HG03064 (cell line): ENCODE measurements around the gene SLC6A8.
"Not testable (repeated sequence)": the region's sequence is repeated elsewhere in the genome, so short reads cannot be mapped to it uniquely, and the experiment has no call there.

Source experiments
- ATAC-seq: cut with Tn5 transposase; IDR thresholded peaks from one replicate; pipeline ENCODE4 v1.9.1; 2021; ENCODE audit warnings: low read depth; ENCODE audit not compliant: unreplicated experiment

The SLC6A8 gene

GRCh38 chrX:153691032-153691827 lies 3.5 kb downstream of the SLC6A8 start:
- not testable (repeated sequence) for ATAC-seq

- ATAC-seq: no peak
Observed at GRCh38 chrX:153692003-153692402, 4.3 kb downstream of the SLC6A8 start.

- no peak for ATAC-seq
Observed at GRCh38 chrX:153692611-153693156, 5.0 kb downstream of the SLC6A8 start.

GRCh38 chrX:153693216-153694086 lies 5.7 kb downstream of the SLC6A8 start:
- no peak for ATAC-seq

DNA sequence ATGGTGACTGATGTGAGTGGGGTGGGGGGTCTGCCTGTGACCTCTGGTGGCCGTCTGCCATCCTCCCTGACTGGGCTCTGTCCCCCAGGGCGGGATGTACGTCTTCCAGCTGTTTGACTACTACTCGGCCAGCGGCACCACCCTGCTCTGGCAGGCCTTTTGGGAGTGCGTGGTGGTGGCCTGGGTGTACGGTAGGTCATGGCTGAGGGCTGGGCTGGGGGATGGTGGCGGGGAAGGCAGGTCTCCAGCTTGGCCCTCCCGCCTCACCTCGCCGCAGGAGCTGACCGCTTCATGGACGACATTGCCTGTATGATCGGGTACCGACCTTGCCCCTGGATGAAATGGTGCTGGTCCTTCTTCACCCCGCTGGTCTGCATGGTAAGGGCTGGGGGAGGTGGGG lies 6.5 kb downstream of the SLC6A8 start:
- not testable (repeated sequence) for ATAC-seq

- no peak for ATAC-seq
Observed at GRCh38 chrX:153694687-153695270, 7.1 kb downstream of the SLC6A8 start.

- no peak for ATAC-seq
Observed at GRCh38 chrX:153696100-153696499, 8.4 kb downstream of the SLC6A8 start.

DNA sequence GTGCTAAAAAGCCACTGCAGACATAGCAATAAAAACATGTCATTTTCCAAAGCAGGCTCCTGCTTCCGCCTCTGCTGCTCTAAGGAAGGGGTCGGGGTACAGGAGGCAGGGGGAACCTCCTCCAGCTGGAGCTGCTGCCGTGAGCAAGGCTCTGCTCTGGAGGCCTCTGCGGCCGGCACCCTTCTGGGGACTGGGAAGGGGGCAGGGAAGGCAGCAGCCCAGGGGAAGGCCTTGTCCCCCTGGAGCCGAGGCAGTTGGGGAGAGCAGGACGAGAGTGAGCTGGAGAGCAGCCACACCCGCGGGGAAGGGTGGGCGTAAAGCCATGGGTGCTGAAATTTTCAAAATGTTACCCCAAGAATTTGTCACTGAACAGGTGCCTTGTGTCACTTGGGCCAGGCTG lies 8.8 kb downstream of the SLC6A8 start:
- ATAC-seq: not testable (repeated sequence)

- not testable (repeated sequence) for ATAC-seq
Observed at GRCh38 chrX:153696986-153697722, 9.4 kb downstream of the SLC6A8 start.

GRCh38 chrX:153697924-153698865 lies 10.5 kb downstream of the SLC6A8 start:
- ATAC-seq: no peak

GRCh38 chrX:153699210-153699783 lies 11.6 kb downstream of the SLC6A8 start:
- ATAC-seq: not testable (repeated sequence)

DNA sequence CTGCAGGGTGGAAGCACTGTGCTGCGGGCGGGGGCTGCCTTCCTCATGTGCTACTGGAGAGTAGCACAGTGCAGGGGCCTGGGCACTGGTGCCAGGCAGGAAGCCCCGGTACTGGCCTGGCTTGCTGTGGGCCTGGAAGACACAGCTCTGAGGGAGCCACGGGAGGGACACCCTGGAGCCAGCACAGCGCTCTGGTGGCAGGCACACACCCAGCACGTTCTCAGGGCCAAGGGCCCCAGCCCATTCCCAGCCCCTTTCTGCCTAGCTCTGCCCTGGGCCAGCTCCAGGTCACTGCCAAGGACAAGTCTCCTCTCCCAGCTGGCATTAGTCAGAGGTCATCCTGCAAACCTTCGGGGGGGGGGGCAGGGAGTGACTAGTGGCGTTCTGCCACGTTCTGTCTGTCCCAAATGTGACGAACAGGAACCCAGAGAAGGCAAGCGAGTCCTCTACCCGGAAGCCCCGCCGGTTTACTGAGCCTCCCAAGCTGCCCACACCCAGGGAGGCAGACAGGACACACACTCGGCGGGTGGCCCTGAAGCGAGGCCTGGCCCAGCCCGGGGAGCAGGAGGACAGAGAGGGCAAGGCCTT lies 12.2 kb downstream of the SLC6A8 start:
- not testable (repeated sequence) for ATAC-seq

DNA sequence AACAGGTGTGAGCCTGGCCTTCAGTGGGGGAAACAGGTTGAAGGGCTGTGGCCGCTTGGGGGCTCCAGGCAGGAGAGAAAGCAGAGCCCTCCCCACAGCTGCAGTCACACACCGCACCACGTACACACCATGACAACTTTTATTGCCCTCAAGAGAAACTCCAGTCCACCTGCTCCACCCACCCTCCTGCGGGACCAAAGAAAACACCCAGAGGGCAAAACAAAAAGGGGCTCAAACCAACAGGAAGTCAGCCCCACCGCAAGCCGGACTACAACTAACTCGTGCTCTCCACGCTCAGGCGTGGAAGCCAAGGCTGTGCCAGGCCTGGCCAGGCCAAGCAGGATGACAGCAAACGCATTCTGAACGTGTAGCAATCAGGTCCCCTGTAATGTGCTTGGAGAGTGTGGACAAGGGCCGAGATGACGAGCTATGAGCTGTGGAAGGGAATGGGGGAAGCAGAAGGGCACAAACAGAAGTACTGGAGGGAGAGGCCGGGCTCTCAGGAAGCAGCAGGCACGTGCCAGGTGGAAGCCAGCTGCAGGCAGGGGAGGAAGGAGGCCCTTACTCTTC lies 12.7 kb downstream of the SLC6A8 start:
- no peak for ATAC-seq

GRCh38 chrX:153700967-153701366 lies 13.2 kb downstream of the SLC6A8 start:
- no peak for ATAC-seq

- ATAC-seq: no peak
Observed at GRCh38 chrX:153701706-153702105, 14.0 kb downstream of the SLC6A8 start.

GRCh38 chrX:153702336-153703035 lies 14.8 kb downstream of the SLC6A8 start:
- ATAC-seq: no peak

DNA sequence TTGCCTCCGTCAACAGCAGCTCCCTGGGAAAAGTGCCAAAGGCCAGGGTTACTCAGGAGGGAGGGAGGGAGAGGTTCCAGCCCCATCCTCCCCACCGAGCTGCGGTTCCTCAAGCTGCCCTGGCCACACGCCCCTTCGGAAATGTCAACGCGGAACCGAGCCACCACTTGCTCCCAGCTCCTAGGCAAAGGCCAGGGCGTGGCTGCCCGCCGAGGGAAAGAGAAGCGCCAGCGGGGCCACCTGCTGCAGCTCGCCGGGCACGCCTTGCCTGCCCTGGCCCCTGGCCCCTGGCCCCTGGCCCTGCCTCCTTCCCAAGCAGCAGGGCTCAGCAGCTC lies 15.3 kb downstream of the SLC6A8 start:
- ATAC-seq: no peak
